Keratinocyte (primary cell): Measurements from ENCODE around the gene RCCD1. TPM values are rescaled to one million over a fixed set of nuclear protein-coding genes. Genes with fewer than 3 reads are reported as not detected.

Experiments used
- DNase-seq: peaks from one replicate; pipeline ENCODE4 v3.0.0-alpha.2; 2011; ENCODE audit warnings: low read depth, missing footprints, low spot score
- FAIRE-seq: peaks from 2 replicates; lab custom pipeline; 2011; peaks lifted over from hg19 to GRCh38; lab: Jason Lieb, UNC
- H2AFZ ChIP-seq: 2 replicates; pipeline ENCODE4 v1.6.0; 2012; ENCODE audit warnings: low read length, control low read depth, inconsistent platforms; ENCODE audit not compliant: control insufficient read depth
- H3K27ac ChIP-seq: 2 replicates; pipeline ENCODE4 v1.5.1; 2011; ENCODE audit warnings: low read length; ENCODE audit not compliant: control insufficient read depth, insufficient read depth
- H3K27me3 ChIP-seq: 3 replicates; pipeline ENCODE4 v1.6.0; 2011; ENCODE audit warnings: low read length; ENCODE audit not compliant: control insufficient read depth, insufficient read depth; ENCODE audit errors: extremely low read depth
- H3K36me3 ChIP-seq, 2 experiments: 2 replicates in 1 of 2; 3 replicates in 1 of 2; pipeline ENCODE4 v1.5.1; 2011; ENCODE audit warnings: low read length in 2 of 2, mild to moderate bottlenecking in 1 of 2; ENCODE audit not compliant: control insufficient read depth in 2 of 2, insufficient read depth in 2 of 2; ENCODE audit errors: extremely low read depth in 1 of 2
- H3K4me1 ChIP-seq: 3 replicates; pipeline ENCODE4 v1.5.1; 2011; ENCODE audit warnings: low read length; ENCODE audit not compliant: control insufficient read depth, insufficient read depth; ENCODE audit errors: extremely low read depth
- H3K4me2 ChIP-seq: 3 replicates; pipeline ENCODE4 v1.6.0; 2011; ENCODE audit warnings: low read depth, low read length; ENCODE audit not compliant: control insufficient read depth, insufficient read depth; ENCODE audit errors: extremely low read depth
- H3K4me3 ChIP-seq, 3 experiments: fragments of 200-600 bp in 1 of 3; sonication (generic) in 1 of 3; 2 replicates in 2 of 3; 3 replicates in 1 of 3; pipeline ENCODE4 v1.5.1; 2011 to 2016; ENCODE audit warnings: low read length in 3 of 3, mild to moderate bottlenecking in 3 of 3, control low read depth in 2 of 3, inconsistent platforms in 1 of 3, low read depth in 1 of 3, mixed read lengths in 1 of 3, mixed run types in 1 of 3, moderate library complexity in 1 of 3; ENCODE audit not compliant: control insufficient read depth in 2 of 3, insufficient read depth in 2 of 3; ENCODE audit errors: extremely low read depth in 1 of 3
- H3K79me2 ChIP-seq: 2 replicates; pipeline ENCODE4 v1.6.0; 2012; ENCODE audit warnings: low read length; ENCODE audit not compliant: control insufficient read depth, insufficient read depth
- H3K9ac ChIP-seq: 3 replicates; pipeline ENCODE4 v1.6.0; 2011; ENCODE audit warnings: low read length; ENCODE audit not compliant: control insufficient read depth, insufficient read depth; ENCODE audit errors: extremely low read depth
- H3K9me1 ChIP-seq: 3 replicates; pipeline ENCODE4 v1.6.0; 2011; ENCODE audit warnings: low read length; ENCODE audit not compliant: control insufficient read depth, insufficient read depth; ENCODE audit errors: extremely low read depth
- H3K9me3 ChIP-seq: 2 replicates; pipeline ENCODE4 v1.5.1; 2012; ENCODE audit warnings: low read depth, low read length; ENCODE audit not compliant: control insufficient read depth
- H4K20me1 ChIP-seq: 3 replicates; pipeline ENCODE4 v1.6.0; 2011; ENCODE audit warnings: low read length; ENCODE audit not compliant: control insufficient read depth, insufficient read depth; ENCODE audit errors: extremely low read depth
- EZH2 ChIP-seq: IDR thresholded peaks from one replicate; pipeline ENCODE4 v1.6.1; 2012; ENCODE audit warnings: inconsistent platforms, mild to moderate bottlenecking, low read length, moderate library complexity
- dilution Hi-C: fragments of 300-500 bp; cut with MboI; formaldehyde crosslinking; loops from one replicate; pipeline ENCODE4 v1.7.0; 2020; ENCODE audit warnings: low sequenced_read_pairs; ENCODE audit not compliant: extremely low pct_ligation_motif_present
- polyA plus RNA-seq, 5 experiments: library from polyadenylated mRNA; depleted of rRNA in 3 of 5; stranded (reverse) in 3 of 5; stranded (forward) in 1 of 5; unstranded in 1 of 5; fragments of >200 nt; gene quantifications; 1 replicate in 1 of 5; 2 replicates in 3 of 5; 3 replicates in 1 of 5; pipeline versions ENCODE4 v1.2.1 to v1.2.3, GENCODE V29; 2011 to 2012; ENCODE audit warnings: missing spikeins in 2 of 5, low read depth in 1 of 5, low replicate concordance in 1 of 5
- TF ChIP-seq, protein P1 (sequence below), 3 experiments: IDR thresholded peaks in 1 of 3; conservative IDR thresholded peaks in 1 of 3; optimal IDR thresholded peaks in 1 of 3; 2 replicates in 2 of 3; 3 replicates in 1 of 3; pipeline versions ENCODE3 to v1.5.1; 2011; ENCODE audit warnings: low read length in 3 of 3, mild to moderate bottlenecking in 3 of 3, moderate library complexity in 2 of 3, control low read depth in 1 of 3, inconsistent platforms in 1 of 3; ENCODE audit not compliant: insufficient read depth in 2 of 3; ENCODE audit errors: extremely low read depth in 1 of 3

RCCD1 gene
- polyA plus RNA-seq, 1 donor (not counting 4 experiments of a cell fraction or from before 2014, with no cell fraction given) = 7.8 TPM

DNA sequence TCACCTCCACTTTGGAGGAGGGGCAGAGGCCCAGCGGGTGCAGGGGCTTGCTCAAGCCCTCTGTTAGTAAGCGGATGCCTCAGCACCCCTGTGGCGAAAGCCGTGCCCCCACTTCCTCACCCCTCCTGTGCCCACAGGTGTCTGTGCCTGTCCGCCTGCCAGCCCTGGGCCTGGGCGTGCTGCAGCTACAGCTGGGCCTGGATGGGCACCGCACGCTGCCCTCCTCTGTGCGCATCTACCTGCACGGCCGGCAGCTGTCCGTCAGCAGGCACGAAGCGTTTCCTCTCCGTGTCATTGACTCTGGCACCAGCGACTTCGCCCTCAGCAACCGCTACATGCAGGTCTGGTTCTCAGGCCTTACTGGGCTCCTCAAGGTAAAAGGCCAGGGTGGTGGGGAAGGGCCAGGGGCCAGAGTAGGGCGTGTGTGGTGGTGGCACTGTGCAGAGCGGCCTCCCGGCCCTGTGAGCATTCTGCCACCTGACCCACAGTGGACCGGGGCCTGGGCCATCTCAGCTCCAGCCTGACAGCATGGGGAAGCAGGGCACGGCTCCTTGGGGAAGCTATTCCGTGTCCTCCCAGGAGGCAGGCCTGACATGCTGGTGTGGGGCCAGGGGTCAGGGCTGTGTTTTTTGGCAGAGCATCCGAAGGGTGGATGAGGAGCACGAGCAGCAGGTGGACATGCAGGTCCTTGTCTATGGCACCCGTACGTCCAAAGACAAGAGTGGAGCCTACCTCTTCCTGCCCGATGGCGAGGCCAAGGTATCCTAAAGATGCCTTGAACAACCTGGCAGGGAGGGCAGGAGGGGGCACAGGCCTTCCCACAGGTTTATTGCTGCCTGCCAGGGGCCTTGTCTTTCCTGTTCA, 42.5 kb upstream of the RCCD1 start:
- Histone ChIP-seq H3K4me1 (no peaks in the 10 kb centered on the region), H3K79me2 (no peaks in the 10 kb centered on the region), H3K36me3 (peaks cover 7 to 12% of the 10 kb centered on the region in 2 experiments), H3K9ac (no peak overlapping the region), H4K20me1 (no peaks in the 10 kb centered on the region), H3K9me1 (no peaks in the 10 kb centered on the region), H3K4me3 (no peak overlapping the region), H3K9me3 (no peaks in the 10 kb centered on the region), H3K27ac (no peak overlapping the region), H3K27me3 (no peaks in the 10 kb centered on the region), H2AFZ (no peak overlapping the region), H3K4me2 (no peak overlapping the region)
- dilution Hi-C loops = no loop called here
- FAIRE-seq (no peak), DNase-seq (no peak)
- TF ChIP-seq EZH2 = no peak
- TF ChIP-seq, protein P1, sequence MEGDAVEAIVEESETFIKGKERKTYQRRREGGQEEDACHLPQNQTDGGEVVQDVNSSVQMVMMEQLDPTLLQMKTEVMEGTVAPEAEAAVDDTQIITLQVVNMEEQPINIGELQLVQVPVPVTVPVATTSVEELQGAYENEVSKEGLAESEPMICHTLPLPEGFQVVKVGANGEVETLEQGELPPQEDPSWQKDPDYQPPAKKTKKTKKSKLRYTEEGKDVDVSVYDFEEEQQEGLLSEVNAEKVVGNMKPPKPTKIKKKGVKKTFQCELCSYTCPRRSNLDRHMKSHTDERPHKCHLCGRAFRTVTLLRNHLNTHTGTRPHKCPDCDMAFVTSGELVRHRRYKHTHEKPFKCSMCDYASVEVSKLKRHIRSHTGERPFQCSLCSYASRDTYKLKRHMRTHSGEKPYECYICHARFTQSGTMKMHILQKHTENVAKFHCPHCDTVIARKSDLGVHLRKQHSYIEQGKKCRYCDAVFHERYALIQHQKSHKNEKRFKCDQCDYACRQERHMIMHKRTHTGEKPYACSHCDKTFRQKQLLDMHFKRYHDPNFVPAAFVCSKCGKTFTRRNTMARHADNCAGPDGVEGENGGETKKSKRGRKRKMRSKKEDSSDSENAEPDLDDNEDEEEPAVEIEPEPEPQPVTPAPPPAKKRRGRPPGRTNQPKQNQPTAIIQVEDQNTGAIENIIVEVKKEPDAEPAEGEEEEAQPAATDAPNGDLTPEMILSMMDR (optimal IDR thresholded peaks at IDR 0.05 in 1 of 3, IDR thresholded peaks at IDR 0.05 in 1 of 3, conservative IDR thresholded peaks at IDR 0.05 in 1 of 3; ENCODE audit: extremely low read depth in 1 of 3, insufficient read depth in 2 of 3, low read length in 3 of 3) = no peak

DNA sequence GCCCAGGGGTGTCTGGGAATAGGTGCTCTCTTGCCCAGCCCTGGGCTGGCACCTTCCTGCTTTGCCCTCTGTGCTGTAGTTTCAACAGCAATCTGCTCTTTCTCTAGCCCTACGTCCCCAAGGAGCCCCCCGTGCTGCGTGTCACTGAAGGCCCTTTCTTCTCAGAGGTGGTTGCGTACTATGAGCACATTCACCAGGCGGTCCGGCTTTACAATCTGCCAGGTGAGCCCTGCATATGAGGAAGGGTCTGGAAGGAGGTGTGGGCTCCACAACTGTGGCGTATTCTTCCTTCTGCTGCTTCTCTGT, 42.0 kb upstream of the RCCD1 start:
- H3K27ac ChIP-seq = no peak overlapping the region
- H3K9ac ChIP-seq = no peak overlapping the region
- dilution Hi-C loops = no loop called here
- TF ChIP-seq EZH2 = no peak
- peaks cover 7 to 17% of the 10 kb centered on the region in 2 experiments for H3K36me3 ChIP-seq
- no peaks in the 10 kb centered on the region for H3K4me1 ChIP-seq
- no peaks in the 10 kb centered on the region for H3K9me1 ChIP-seq
- no peak overlapping the region for H3K4me2 ChIP-seq
- no peak for FAIRE-seq
- no peaks in the 10 kb centered on the region for H3K27me3 ChIP-seq
- no peak for DNase-seq
- no peaks in the 10 kb centered on the region for H4K20me1 ChIP-seq
- H2AFZ ChIP-seq = no peak overlapping the region
- H3K4me3 ChIP-seq = no peak overlapping the region
- H3K9me3 ChIP-seq = no peaks in the 10 kb centered on the region
- H3K79me2 ChIP-seq = no peaks in the 10 kb centered on the region
